Thoracic aorta (tissue), 2 donors: ENCODE data around the gene ENOSF1. TPM values are rescaled to one million over a fixed set of nuclear protein-coding genes. Genes with fewer than 3 reads are reported as not detected.
"Not testable (repeated sequence)": the region's sequence is repeated elsewhere in the genome, so short reads cannot be mapped to it uniquely, and the experiment has no call there.

ENCODE experiments used
- ATAC-seq: fragments of 150-250 bp; one replicate; pipeline ENCODE4 v1.8.0; 2017; ENCODE audit warnings: low read depth; ENCODE audit not compliant: insufficient number of reproducible peaks, low FRiP score
- DNase-seq: peaks from one replicate; pipeline ENCODE4 v3.0.0-alpha.2; 2020; ENCODE audit warnings: low spot score
- H3K27ac ChIP-seq, 2 donors: fragments of 200-600 bp; sonication (generic); 1 replicate in 1 of 2; 2 replicates in 1 of 2; pipeline ENCODE4 v1.5.1; 2016; ENCODE audit warnings: mild to moderate bottlenecking in 2 of 2, moderate library complexity in 2 of 2
- H3K27me3 ChIP-seq: fragments of 200-600 bp; sonication (generic); replicated peaks from 2 replicates; pipeline ENCODE4 v1.6.0; 2016; ENCODE audit warnings: mild to moderate bottlenecking; ENCODE audit not compliant: insufficient read depth
- H3K36me3 ChIP-seq: fragments of 200-600 bp; sonication (generic); one replicate; pipeline ENCODE4 v1.5.1; 2016
- H3K4me1 ChIP-seq, 2 donors: fragments of 200-600 bp; sonication (generic); 1 replicate in 1 of 2; 2 replicates in 1 of 2; pipeline versions ENCODE4 v1.5.1 to v1.6.0; 2016; ENCODE audit warnings: low read depth in 2 of 2, mild to moderate bottlenecking in 1 of 2; ENCODE audit not compliant: control insufficient read depth in 1 of 2
- H3K4me3 ChIP-seq: fragments of 200-600 bp; sonication (generic); 2 replicates; pipeline ENCODE4 v1.5.1; 2016; ENCODE audit warnings: mild to moderate bottlenecking
- H3K9me3 ChIP-seq: fragments of 200-600 bp; sonication (generic); 2 replicates; pipeline ENCODE4 v1.5.1; 2016
- total RNA-seq, 2 donors: library from RNA; depleted of rRNA; stranded (reverse); fragments of >200 nt; gene quantifications; one replicate each; pipeline versions ENCODE4 v1.1.0 to v1.2.3, GENCODE V29; 2016
- TF ChIP-seq, protein P1 (sequence below): fragments of 200-600 bp; sonication (generic); IDR thresholded peaks from one replicate; pipeline ENCODE4 v1.5.1; 2019; ENCODE audit warnings: antibody characterized with exemption

ENOSF1 gene
- total RNA-seq, 2 donors from 2014 or later = 77.8 to 85.9 TPM

DNA sequence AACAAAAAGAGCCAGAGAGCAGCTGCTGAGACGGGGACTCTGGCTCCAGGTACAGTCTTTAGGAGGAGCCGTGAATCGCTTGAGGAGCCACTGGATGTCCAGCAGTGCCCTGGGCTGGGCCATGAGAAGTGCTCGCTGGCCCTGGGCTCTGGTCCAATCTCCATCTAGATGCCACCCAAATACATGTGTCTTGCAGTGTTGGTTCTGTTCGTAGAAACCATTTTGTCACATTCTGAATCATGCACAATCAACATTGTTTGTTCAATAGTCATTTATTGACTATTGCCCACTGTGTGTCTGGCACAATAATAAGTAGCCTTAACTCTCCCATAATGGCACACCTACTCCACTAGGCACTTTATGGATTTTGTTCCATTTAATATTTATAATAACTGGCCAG, 28.9 kb downstream of the ENOSF1 start:
- no peaks in the 10 kb centered on the region for H3K9me3 ChIP-seq
- no peak for ATAC-seq
- TF ChIP-seq, protein P1, sequence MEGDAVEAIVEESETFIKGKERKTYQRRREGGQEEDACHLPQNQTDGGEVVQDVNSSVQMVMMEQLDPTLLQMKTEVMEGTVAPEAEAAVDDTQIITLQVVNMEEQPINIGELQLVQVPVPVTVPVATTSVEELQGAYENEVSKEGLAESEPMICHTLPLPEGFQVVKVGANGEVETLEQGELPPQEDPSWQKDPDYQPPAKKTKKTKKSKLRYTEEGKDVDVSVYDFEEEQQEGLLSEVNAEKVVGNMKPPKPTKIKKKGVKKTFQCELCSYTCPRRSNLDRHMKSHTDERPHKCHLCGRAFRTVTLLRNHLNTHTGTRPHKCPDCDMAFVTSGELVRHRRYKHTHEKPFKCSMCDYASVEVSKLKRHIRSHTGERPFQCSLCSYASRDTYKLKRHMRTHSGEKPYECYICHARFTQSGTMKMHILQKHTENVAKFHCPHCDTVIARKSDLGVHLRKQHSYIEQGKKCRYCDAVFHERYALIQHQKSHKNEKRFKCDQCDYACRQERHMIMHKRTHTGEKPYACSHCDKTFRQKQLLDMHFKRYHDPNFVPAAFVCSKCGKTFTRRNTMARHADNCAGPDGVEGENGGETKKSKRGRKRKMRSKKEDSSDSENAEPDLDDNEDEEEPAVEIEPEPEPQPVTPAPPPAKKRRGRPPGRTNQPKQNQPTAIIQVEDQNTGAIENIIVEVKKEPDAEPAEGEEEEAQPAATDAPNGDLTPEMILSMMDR = no peak
- no peak for DNase-seq
- no peak overlapping the region for H3K4me3 ChIP-seq
- no peaks in the 10 kb centered on the region for H3K27me3 ChIP-seq
- no peaks in the 10 kb centered on the region for H3K4me1 ChIP-seq
- H3K36me3 ChIP-seq = peaks cover 9% of the 10 kb centered on the region
- H3K27ac ChIP-seq = no peak overlapping the region

GRCh38 chr18:682833-683232, 29.6 kb downstream of the ENOSF1 start:
- Histone ChIP-seq H3K36me3 (peaks cover 9% of the 10 kb centered on the region), H3K4me1 (no peaks in the 10 kb centered on the region), H3K27ac (no peak overlapping the region), H3K27me3 (no peaks in the 10 kb centered on the region), H3K4me3 (no peak overlapping the region), H3K9me3 (no peaks in the 10 kb centered on the region)
- no peak for DNase-seq
- no peak for ATAC-seq
- TF ChIP-seq, protein P1 = no peak

- not testable (repeated sequence) for ATAC-seq, H3K4me3 ChIP-seq, H3K27me3 ChIP-seq, H3K27ac ChIP-seq, H3K4me1 ChIP-seq, H3K9me3 ChIP-seq, DNase-seq, H3K36me3 ChIP-seq
Measured at GRCh38 chr18:682416-682815, 30.0 kb downstream of the ENOSF1 start.

DNA sequence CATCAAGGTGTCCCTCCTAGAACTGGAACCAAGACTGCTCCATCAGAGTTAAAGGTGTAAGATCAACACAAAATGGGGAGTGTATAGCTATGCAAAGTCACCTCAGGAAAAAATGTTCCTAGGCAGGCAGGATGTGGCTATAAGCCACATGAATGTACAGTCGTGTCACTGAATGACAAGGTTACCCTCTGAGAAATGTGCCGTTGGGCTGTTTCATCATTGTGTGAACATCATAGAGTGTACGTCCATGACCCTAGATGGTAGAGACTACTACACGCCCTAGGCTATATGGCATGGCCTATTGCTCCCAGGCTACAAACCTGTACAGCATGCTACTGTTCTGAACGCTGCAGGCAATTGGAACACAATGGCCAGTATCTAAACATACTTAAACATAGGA, 30.4 kb downstream of the ENOSF1 start:
- ATAC-seq (no peak), DNase-seq (no peak)
- no peaks in the 10 kb centered on the region for H3K27me3 ChIP-seq
- H3K4me1 ChIP-seq = no peaks in the 10 kb centered on the region
- H3K27ac ChIP-seq = no peak overlapping the region
- H3K36me3 ChIP-seq = peaks cover 9% of the 10 kb centered on the region
- H3K4me3 ChIP-seq = no peak overlapping the region
- TF ChIP-seq, protein P1 = no peak
- H3K9me3 ChIP-seq = no peaks in the 10 kb centered on the region

- Histone ChIP-seq H3K9me3 (no peaks in the 10 kb centered on the region), H3K4me1 (no peaks in the 10 kb centered on the region), H3K27ac (no peak overlapping the region), H3K27me3 (no peaks in the 10 kb centered on the region), H3K36me3 (peaks cover 17% of the 10 kb centered on the region), H3K4me3 (no peak overlapping the region)
- DNase-seq = no peak
- no peak for ATAC-seq
- TF ChIP-seq, protein P1 = no peak
Measured at GRCh38 chr18:680392-680791, 32.0 kb downstream of the ENOSF1 start.

GRCh38 chr18:679516-679915, 32.9 kb downstream of the ENOSF1 start:
- no peaks in the 10 kb centered on the region for H3K9me3 ChIP-seq
- no peak overlapping the region for H3K27ac ChIP-seq
- no peaks in the 10 kb centered on the region for H3K4me1 ChIP-seq
- H3K4me3 ChIP-seq = no peak overlapping the region
- peaks cover 20% of the 10 kb centered on the region for H3K36me3 ChIP-seq
- no peak for ATAC-seq
- TF ChIP-seq, protein P1 = no peak
- no peaks in the 10 kb centered on the region for H3K27me3 ChIP-seq
- DNase-seq = no peak
